A673 (cell line): Measurements from ENCODE around the gene CPNE2. TPM values are rescaled to one million over a fixed set of nuclear protein-coding genes. Genes with fewer than 3 reads are reported as not detected.

ENCODE experiments used
- BruUV-seq: library from RNA; stranded (reverse); fragments of 400-500 nt; replicated peaks from 2 replicates; lab custom pipeline; 2021; lab: Mats Ljungman, UMichigan
- CTCF ChIA-PET: fragments of 300-600 bp; sonication (Branson Sonifier 250); formaldehyde crosslinking; loops from one replicate; lab custom pipeline; 2022; ENCODE audit warnings: antibody characterized with exemption; lab: Charles Lee
- POLR2A ChIA-PET: fragments of 300-600 bp; sonication (Branson Sonifier 250); formaldehyde crosslinking; loops from one replicate; lab custom pipeline; 2022; ENCODE audit warnings: antibody characterized with exemption; ENCODE audit not compliant: low non-redundant PET; lab: Charles Lee
- DNase-seq: peaks from one replicate; pipeline ENCODE4 v3.0.0-alpha.2; 2015; ENCODE audit warnings: low spot score
- H3K27ac ChIP-seq: fragments of 200-600 bp; sonication (generic); 2 replicates; pipeline ENCODE4 v1.5.1; 2016; ENCODE audit warnings: mixed run types, low read depth, mild to moderate bottlenecking, mixed read lengths, antibody characterized with exemption, low read length; ENCODE audit not compliant: poor library complexity, severe bottlenecking
- H3K27me3 ChIP-seq: fragments of 200-600 bp; sonication (generic); replicated peaks from 2 replicates; pipeline ENCODE4 v1.6.1; 2017; ENCODE audit warnings: mixed run types, low read depth, mild to moderate bottlenecking, mixed read lengths, antibody characterized with exemption, low read length; ENCODE audit not compliant: insufficient read depth, poor library complexity
- H3K36me3 ChIP-seq: fragments of 200-600 bp; sonication (generic); 2 replicates; pipeline ENCODE4 v1.6.1; 2016; ENCODE audit warnings: mixed run types, mild to moderate bottlenecking, mixed read lengths, antibody characterized with exemption, low read length; ENCODE audit not compliant: insufficient read depth, poor library complexity, severe bottlenecking
- H3K4me1 ChIP-seq: fragments of 200-600 bp; sonication (generic); 2 replicates; pipeline ENCODE4 v1.6.1; 2017; ENCODE audit warnings: mixed run types, mild to moderate bottlenecking, mixed read lengths, antibody characterized with exemption, low read length; ENCODE audit not compliant: insufficient read depth, poor library complexity, severe bottlenecking
- H3K4me3 ChIP-seq: fragments of 200-600 bp; sonication (generic); 2 replicates; pipeline ENCODE4 v1.5.1; 2016; ENCODE audit warnings: low read depth, mixed run types, mild to moderate bottlenecking, mixed read lengths, low read length; ENCODE audit not compliant: poor library complexity, severe bottlenecking
- H3K9me3 ChIP-seq: fragments of 200-600 bp; sonication (generic); 2 replicates; pipeline ENCODE4 v1.6.1; 2016; ENCODE audit warnings: mixed run types, low read depth, mild to moderate bottlenecking, mixed read lengths, antibody characterized with exemption, low read length; ENCODE audit not compliant: poor library complexity, severe bottlenecking
- CTCF ChIP-seq: fragments of 300-800, 200-600 bp; sonication (generic); conservative IDR thresholded peaks from 2 replicates; pipeline ENCODE4 v1.5.1; 2017; ENCODE audit warnings: low read depth, mild to moderate bottlenecking, antibody characterized with exemption, low read length, moderate library complexity, mixed read lengths
- EZH2 ChIP-seq: fragments of 200-600 bp; sonication (generic); IDR thresholded peaks from 2 replicates; pipeline ENCODE4 v1.6.1; 2017; ENCODE audit warnings: borderline replicate concordance, low read depth, mild to moderate bottlenecking, mixed read lengths, antibody characterized with exemption, low read length; ENCODE audit not compliant: poor library complexity, severe bottlenecking
- intact Hi-C: fragments of 100-400 bp; cut with micrococcal nuclease; formaldehyde crosslinking; loops from one replicate; pipeline ENCODE4 v1.10.0; 2022; ENCODE audit not compliant: unreplicated experiment
- total RNA-seq: library from RNA; stranded (reverse); gene quantifications from 2 replicates; pipeline ENCODE4 v1.2.3, GENCODE V29; 2021

Gene CPNE2
- total RNA-seq, 1 experiment from 2014 or later = 38.1 TPM

GRCh38 chr16:57149391-57149790 lies 57.0 kb downstream of the CPNE2 start:
- H3K4me3 ChIP-seq = no peak overlapping the region
- TF ChIP-seq CTCF (no peak), EZH2 (no peak)
- peak overlapping the region; percentile 91 for H3K27ac ChIP-seq
- no peaks in the 10 kb centered on the region for H3K9me3 ChIP-seq
- ChIA-PET CTCF (no interaction called here), POLR2A (no interaction called here)
- H3K27me3 ChIP-seq = no peaks in the 10 kb centered on the region
- DNase-seq = no peak
- peaks cover 19% of the 10 kb centered on the region for H3K36me3 ChIP-seq
- BruUV-seq = no TSS peak
- intact Hi-C loops = no loop called here
- H3K4me1 ChIP-seq = peaks cover 63% of the 10 kb centered on the region

- DNase-seq = no peak
- no TSS peak for BruUV-seq
- ChIA-PET POLR2A (no interaction called here), CTCF (no interaction called here)
- Histone ChIP-seq H3K36me3 (peaks cover 32% of the 10 kb centered on the region), H3K27ac (peak overlapping the region; percentile 72), H3K4me3 (no peak overlapping the region), H3K9me3 (no peaks in the 10 kb centered on the region), H3K4me1 (peaks cover 63% of the 10 kb centered on the region), H3K27me3 (no peaks in the 10 kb centered on the region)
- intact Hi-C loops = no loop called here
- no peak for TF ChIP-seq EZH2
- TF ChIP-seq CTCF = no peak
Observed at GRCh38 chr16:57150682-57151330, 58.4 kb downstream of the CPNE2 start.

GRCh38 chr16:57151369-57151768 lies 59.0 kb downstream of the CPNE2 start:
- TF ChIP-seq CTCF = no peak
- TF ChIP-seq EZH2 = no peak
- CTCF ChIA-PET = interaction anchor here (1.2 kb wide), 1 partner anchor 59 kb away, joined by 4 read pairs; the partner anchor contains the start of gene CPNE2
- intact Hi-C loops = no loop called here

More at GRCh38 chr16:57151369-57151768, 59.0 kb downstream of the CPNE2 start:
- POLR2A ChIA-PET = no interaction called here
- H3K27ac ChIP-seq = peak overlapping the region; percentile 72
- no peaks in the 10 kb centered on the region for H3K9me3 ChIP-seq
- no peaks in the 10 kb centered on the region for H3K27me3 ChIP-seq
- H3K36me3 ChIP-seq = peaks cover 38% of the 10 kb centered on the region
- H3K4me3 ChIP-seq = no peak overlapping the region
- BruUV-seq = no TSS peak
- peaks cover 61% of the 10 kb centered on the region for H3K4me1 ChIP-seq
- peak; percentile 60 for DNase-seq
